ENCODE results near the gene KCTD18. TPM values are rescaled to one million over a fixed set of nuclear protein-coding genes. Genes with fewer than 3 reads are reported as not detected.
A peak's percentile ranks its signal among the peaks of the same experiment; 100 is the strongest.

KCTD18 gene
- total RNA-seq, 1 donor from 2014 or later = 4.7 TPM

- DNase-seq = no peak
- H3K4me3 Mint-ChIP-seq (ENCODE audit: unreplicated experiment) = no peak overlapping the region
- H3K9me3 Mint-ChIP-seq (ENCODE audit: unreplicated experiment) = no peaks in the 10 kb centered on the region
- H3K36me3 Mint-ChIP-seq (ENCODE audit: unreplicated experiment) = no peaks in the 10 kb centered on the region
- H3K27me3 Mint-ChIP-seq (ENCODE audit: unreplicated experiment) = peaks cover 10% of the 10 kb centered on the region
- peaks cover 9% of the 10 kb centered on the region for H3K4me1 Mint-ChIP-seq (ENCODE audit: low read depth, unreplicated experiment)
- no peak for TF ChIP-seq CTCF (IDR thresholded peaks at IDR 0.05; ENCODE audit: partially characterized antibody, unreplicated experiment)
- no peak overlapping the region for H3K27ac Mint-ChIP-seq (ENCODE audit: unreplicated experiment)
Measured at GRCh38 chr2:200472853-200473464, 36.9 kb downstream of the KCTD18 start.

GRCh38 chr2:200471928-200472645 is 37.8 kb downstream of the KCTD18 start:
- H3K4me1 Mint-ChIP-seq (ENCODE audit: low read depth, unreplicated experiment) = peaks cover 9% of the 10 kb centered on the region
- H3K4me3 Mint-ChIP-seq (ENCODE audit: unreplicated experiment) = no peak overlapping the region
- H3K27ac Mint-ChIP-seq (ENCODE audit: unreplicated experiment) = no peak overlapping the region
- no peak for TF ChIP-seq CTCF (IDR thresholded peaks at IDR 0.05; ENCODE audit: partially characterized antibody, unreplicated experiment)
- no peak for DNase-seq
- no peaks in the 10 kb centered on the region for H3K36me3 Mint-ChIP-seq (ENCODE audit: unreplicated experiment)
- peaks cover 8% of the 10 kb centered on the region for H3K27me3 Mint-ChIP-seq (ENCODE audit: unreplicated experiment)
- no peaks in the 10 kb centered on the region for H3K9me3 Mint-ChIP-seq (ENCODE audit: unreplicated experiment)

- H3K4me3 Mint-ChIP-seq (ENCODE audit: unreplicated experiment) = peak overlapping the region; percentile 20
- peaks cover 8% of the 10 kb centered on the region for H3K27me3 Mint-ChIP-seq (ENCODE audit: unreplicated experiment)
- no peaks in the 10 kb centered on the region for H3K36me3 Mint-ChIP-seq (ENCODE audit: unreplicated experiment)
- peak; percentile 40 for DNase-seq
- peak overlapping the region; percentile 53 for H3K27ac Mint-ChIP-seq (ENCODE audit: unreplicated experiment)
- no peak for TF ChIP-seq CTCF (IDR thresholded peaks at IDR 0.05; ENCODE audit: partially characterized antibody, unreplicated experiment)
- H3K4me1 Mint-ChIP-seq (ENCODE audit: low read depth, unreplicated experiment) = peaks cover 9% of the 10 kb centered on the region
- no peaks in the 10 kb centered on the region for H3K9me3 Mint-ChIP-seq (ENCODE audit: unreplicated experiment)
Measured at GRCh38 chr2:200471324-200471848, 38.5 kb downstream of the KCTD18 start.

DNA sequence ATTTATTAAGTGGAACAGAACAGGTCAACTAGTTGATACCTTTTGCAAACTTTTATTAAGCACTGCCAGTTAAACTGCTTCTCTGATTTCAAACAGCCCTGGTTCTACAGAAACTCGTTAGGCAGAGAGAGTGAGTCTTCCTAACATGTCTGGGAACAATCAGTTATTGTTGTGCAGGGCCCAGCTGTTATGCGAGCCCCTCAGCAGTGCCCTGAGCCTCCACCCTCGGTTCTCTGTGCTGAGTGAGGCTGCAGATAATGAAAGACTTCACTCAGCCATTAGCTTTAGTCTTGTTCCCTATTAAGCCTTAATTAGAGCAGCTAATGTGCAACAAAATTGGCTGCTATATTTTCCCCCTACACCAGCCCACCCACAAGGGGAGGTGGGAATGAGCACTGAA is 39.6 kb downstream of the KCTD18 start:
- peaks cover 9% of the 10 kb centered on the region for H3K4me1 Mint-ChIP-seq (ENCODE audit: low read depth, unreplicated experiment)

More for the DNA sequence above, 39.6 kb downstream of the KCTD18 start:
- no peak for DNase-seq
- Mint-ChIP-seq H3K36me3 (ENCODE audit: unreplicated experiment) (no peaks in the 10 kb centered on the region), H3K9me3 (ENCODE audit: unreplicated experiment) (no peaks in the 10 kb centered on the region), H3K4me3 (ENCODE audit: unreplicated experiment) (no peak overlapping the region), H3K27ac (ENCODE audit: unreplicated experiment) (no peak overlapping the region), H3K27me3 (ENCODE audit: unreplicated experiment) (peaks cover 8% of the 10 kb centered on the region)
- TF ChIP-seq CTCF (IDR thresholded peaks at IDR 0.05; ENCODE audit: partially characterized antibody, unreplicated experiment) = no peak

All from glutamatergic neuron (in vitro differentiated cells).